Measurements from ENCODE around the gene IRF7. TPM values are rescaled to one million over a fixed set of nuclear protein-coding genes. Genes with fewer than 3 reads are reported as not detected.

The IRF7 gene
- total and polyA plus RNA-seq, 2 donors (not counting 3 experiments of a cell fraction or from before 2014, with no cell fraction given) = 12.6 to 14.7 TPM

- dilution Hi-C loops (cut with MboI; ENCODE audit: extremely low pct_ligation_motif_present, low sequenced_read_pairs) (no loop called here), intact Hi-C loops (cut with micrococcal nuclease) (no loop called here)
- Histone ChIP-seq H3K79me2 (ENCODE audit: control insufficient read depth, insufficient read depth, low read length) (no peaks in the 10 kb centered on the region), H3K27ac (ENCODE audit: insufficient read depth, low read depth, low read length) (no peak overlapping the region), H3K9me1 (replicated peaks; ENCODE audit: control insufficient read depth, extremely low read depth, insufficient read depth, low read length) (no peaks in the 10 kb centered on the region), H3K9ac (replicated peaks; ENCODE audit: extremely low read depth, insufficient read depth, low read length) (no peak overlapping the region), H3K36me3 (ENCODE audit: control insufficient read depth in 2 of 2, extremely low read depth in 1 of 2, insufficient read depth in 2 of 2, low read length in 2 of 2) (peaks cover 14 to 77% of the 10 kb centered on the region in 2 experiments), H3K27me3 (ENCODE audit: control insufficient read depth in 2 of 2, insufficient read depth in 2 of 2, low read length in 2 of 2) (no peaks in the 10 kb centered on the region), H2AFZ (ENCODE audit: low read depth, low read length) (no peak overlapping the region), H3K9me3 (replicated peaks; ENCODE audit: control insufficient read depth, insufficient read depth, low read length) (no peaks in the 10 kb centered on the region), H4K20me1 (replicated peaks; ENCODE audit: control insufficient read depth, extremely low read depth, insufficient read depth, low read length) (no peaks in the 10 kb centered on the region), H3K4me3 (replicated peaks in 1 of 3; ENCODE audit: insufficient read depth in 1 of 3, low read depth in 1 of 3, low read length in 3 of 3) (no peak overlapping the region), H3K4me1 (ENCODE audit: control insufficient read depth, extremely low read depth, insufficient read depth, low read length) (no peaks in the 10 kb centered on the region), H3K4me2 (ENCODE audit: insufficient read depth, low read length) (no peak overlapping the region)
- FAIRE-seq = no peak
- ChIA-PET POLR2A (no interaction called here), CTCF (interaction anchor here (0.5 to 1.2 kb wide), 4 partner anchors 19 to 54 kb away, joined by 3 read pairs; partner anchors contain the start of genes DRD4 and PHRF1)
- no peak for TF ChIP-seq FOS (IDR thresholded peaks at IDR 0.05; ENCODE audit: borderline replicate concordance, insufficient read depth, low read length)
- TF ChIP-seq JUN (IDR thresholded peaks at IDR 0.05; ENCODE audit: borderline replicate concordance, insufficient read depth, insufficient read length, low read depth) = no peak
- TF ChIP-seq, protein P1, sequence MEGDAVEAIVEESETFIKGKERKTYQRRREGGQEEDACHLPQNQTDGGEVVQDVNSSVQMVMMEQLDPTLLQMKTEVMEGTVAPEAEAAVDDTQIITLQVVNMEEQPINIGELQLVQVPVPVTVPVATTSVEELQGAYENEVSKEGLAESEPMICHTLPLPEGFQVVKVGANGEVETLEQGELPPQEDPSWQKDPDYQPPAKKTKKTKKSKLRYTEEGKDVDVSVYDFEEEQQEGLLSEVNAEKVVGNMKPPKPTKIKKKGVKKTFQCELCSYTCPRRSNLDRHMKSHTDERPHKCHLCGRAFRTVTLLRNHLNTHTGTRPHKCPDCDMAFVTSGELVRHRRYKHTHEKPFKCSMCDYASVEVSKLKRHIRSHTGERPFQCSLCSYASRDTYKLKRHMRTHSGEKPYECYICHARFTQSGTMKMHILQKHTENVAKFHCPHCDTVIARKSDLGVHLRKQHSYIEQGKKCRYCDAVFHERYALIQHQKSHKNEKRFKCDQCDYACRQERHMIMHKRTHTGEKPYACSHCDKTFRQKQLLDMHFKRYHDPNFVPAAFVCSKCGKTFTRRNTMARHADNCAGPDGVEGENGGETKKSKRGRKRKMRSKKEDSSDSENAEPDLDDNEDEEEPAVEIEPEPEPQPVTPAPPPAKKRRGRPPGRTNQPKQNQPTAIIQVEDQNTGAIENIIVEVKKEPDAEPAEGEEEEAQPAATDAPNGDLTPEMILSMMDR (IDR thresholded peaks at IDR 0.05; ENCODE audit: extremely low read depth in 1 of 2, insufficient read depth in 1 of 2, low read depth in 1 of 2, low read length in 2 of 2) = no peak
- no peak for TF ChIP-seq POLR2A (IDR thresholded peaks at IDR 0.05; ENCODE audit: low read depth, low read length)
- no peak for TF ChIP-seq POLR2AphosphoS5 (IDR thresholded peaks at IDR 0.05; ENCODE audit: insufficient read depth, low read depth, low read length)
- TF ChIP-seq, protein P2, sequence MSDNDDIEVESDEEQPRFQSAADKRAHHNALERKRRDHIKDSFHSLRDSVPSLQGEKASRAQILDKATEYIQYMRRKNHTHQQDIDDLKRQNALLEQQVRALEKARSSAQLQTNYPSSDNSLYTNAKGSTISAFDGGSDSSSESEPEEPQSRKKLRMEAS (IDR thresholded peaks at IDR 0.05; ENCODE audit: insufficient read depth, insufficient read length) = no peak
- no peak for TF ChIP-seq EZH2 (IDR thresholded peaks at IDR 0.05; ENCODE audit: borderline replicate concordance, low read depth, low read length, severe bottlenecking)
- TF ChIP-seq MYC (IDR thresholded peaks at IDR 0.05; ENCODE audit: low read depth, low read length) = no peak
- DNase-seq (ENCODE audit: low read depth, low spot score) = no peak
- BruUV-seq (replicated peaks) = no TSS peak
Observed at GRCh38 chr11:608791-609251, 6.9 kb downstream of the IRF7 start.
